ENCODE data around the gene NPC1L1.

DNA sequence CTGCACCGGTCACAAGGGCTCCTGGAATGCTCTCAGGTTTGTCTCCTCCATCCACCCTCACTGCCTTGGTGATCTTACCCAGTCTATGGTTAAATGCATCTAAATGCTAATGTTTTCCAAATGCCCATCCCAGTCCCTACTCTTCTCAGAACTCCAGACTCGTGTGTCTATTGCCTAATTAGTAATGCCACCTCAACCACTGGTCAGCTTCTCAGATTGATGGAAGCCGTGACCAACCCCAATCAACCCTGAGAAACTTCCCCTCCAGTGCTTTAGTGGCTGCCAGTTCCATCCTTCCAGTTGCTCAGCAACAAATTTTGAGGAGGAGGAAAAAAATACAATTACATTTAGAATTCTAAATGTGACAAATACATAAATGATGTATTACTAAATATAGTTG is 69.3 kb downstream of the NPC1L1 start:
- TF ChIP-seq ZNF274 (IDR thresholded peaks at IDR 0.05; ENCODE audit: low read depth, low read length) (no peak), YY1 (IDR thresholded peaks at IDR 0.05; ENCODE audit: insufficient read depth, insufficient read length) (no peak)
